SU-DHL-6 (cell line): ENCODE data around the gene GNB2.

Experiments
- CTCF ChIP-seq: fragments of 200-600 bp; sonication (generic); IDR thresholded peaks from one replicate; pipeline ENCODE4 v1.5.1; 2017; ENCODE audit warnings: antibody characterized with exemption, mild to moderate bottlenecking, low read length, moderate library complexity; ENCODE audit not compliant: insufficient read depth, poor library complexity, severe bottlenecking
- EZH2phosphoT487 ChIP-seq: fragments of 200-600 bp; sonication (generic), shearing (Covaris generic); conservative IDR thresholded peaks from 2 replicates; pipeline ENCODE4 v1.6.1; 2018; ENCODE audit warnings: mild to moderate bottlenecking, antibody characterized with exemption, low read length, moderate library complexity, mixed read lengths

DNA sequence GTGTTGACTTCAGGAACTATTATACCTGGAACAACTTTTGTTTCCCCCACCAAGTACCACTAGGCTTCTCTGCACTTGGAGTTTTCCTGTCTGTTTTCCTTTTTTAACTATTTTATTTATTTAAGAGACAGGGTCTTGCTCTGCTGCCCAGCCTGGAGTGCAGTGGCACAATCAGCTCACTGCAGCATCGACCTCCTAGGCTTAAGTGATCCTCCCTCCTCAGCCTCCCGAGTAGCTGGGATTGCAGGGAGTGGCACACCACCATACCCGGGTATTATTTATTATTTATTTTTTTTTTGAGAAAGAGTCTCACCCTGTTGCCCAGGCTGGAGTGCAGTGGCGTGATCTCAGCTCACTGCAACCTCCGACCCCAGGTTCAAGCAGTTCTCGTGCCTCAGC, 22.6 kb downstream of the GNB2 start:
- TF ChIP-seq CTCF (no peak), EZH2phosphoT487 (no peak)
